ENCODE data around the gene IRAK1. TPM values are rescaled to one million over a fixed set of nuclear protein-coding genes. Genes with fewer than 3 reads are reported as not detected.

IRAK1 gene
- total and polyA plus RNA-seq, 9 of the 15 experiments (the other 6 are each of a cell fraction or from before 2014, with no cell fraction given) = 11.6 to 261 (median 91.6) TPM

GRCh38 chrX:153966283-153966688 is 53.4 kb downstream of the IRAK1 start (continued):
- TF ChIP-seq MAFG (tag; conservative IDR thresholded peaks at IDR 0.05) (peak; percentile 51; the same call in 1 of the 2 replicates), PHF21A (IDR thresholded peaks at IDR 0.05; ENCODE audit: borderline replicate concordance, low read depth) (no peak), RBFOX2 (IDR thresholded peaks at IDR 0.05; ENCODE audit: low read depth, low read length) (peak; percentile 51; the same call in 1 of the 2 replicates), TSC22D4 (tag; IDR thresholded peaks at IDR 0.05) (no peak), SMARCE1 (IDR thresholded peaks at IDR 0.05) (no peak)
- TF ChIP-seq, protein P1, sequence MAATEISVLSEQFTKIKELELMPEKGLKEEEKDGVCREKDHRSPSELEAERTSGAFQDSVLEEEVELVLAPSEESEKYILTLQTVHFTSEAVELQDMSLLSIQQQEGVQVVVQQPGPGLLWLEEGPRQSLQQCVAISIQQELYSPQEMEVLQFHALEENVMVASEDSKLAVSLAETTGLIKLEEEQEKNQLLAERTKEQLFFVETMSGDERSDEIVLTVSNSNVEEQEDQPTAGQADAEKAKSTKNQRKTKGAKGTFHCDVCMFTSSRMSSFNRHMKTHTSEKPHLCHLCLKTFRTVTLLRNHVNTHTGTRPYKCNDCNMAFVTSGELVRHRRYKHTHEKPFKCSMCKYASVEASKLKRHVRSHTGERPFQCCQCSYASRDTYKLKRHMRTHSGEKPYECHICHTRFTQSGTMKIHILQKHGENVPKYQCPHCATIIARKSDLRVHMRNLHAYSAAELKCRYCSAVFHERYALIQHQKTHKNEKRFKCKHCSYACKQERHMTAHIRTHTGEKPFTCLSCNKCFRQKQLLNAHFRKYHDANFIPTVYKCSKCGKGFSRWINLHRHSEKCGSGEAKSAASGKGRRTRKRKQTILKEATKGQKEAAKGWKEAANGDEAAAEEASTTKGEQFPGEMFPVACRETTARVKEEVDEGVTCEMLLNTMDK (IDR thresholded peaks at IDR 0.05; ENCODE audit: borderline replicate concordance, insufficient read depth, low read depth, low read length, poor library complexity, severe bottlenecking) = no peak
- TF ChIP-seq, protein P2, sequence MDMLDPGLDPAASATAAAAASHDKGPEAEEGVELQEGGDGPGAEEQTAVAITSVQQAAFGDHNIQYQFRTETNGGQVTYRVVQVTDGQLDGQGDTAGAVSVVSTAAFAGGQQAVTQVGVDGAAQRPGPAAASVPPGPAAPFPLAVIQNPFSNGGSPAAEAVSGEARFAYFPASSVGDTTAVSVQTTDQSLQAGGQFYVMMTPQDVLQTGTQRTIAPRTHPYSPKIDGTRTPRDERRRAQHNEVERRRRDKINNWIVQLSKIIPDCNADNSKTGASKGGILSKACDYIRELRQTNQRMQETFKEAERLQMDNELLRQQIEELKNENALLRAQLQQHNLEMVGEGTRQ (CRISPR knock-in tag; IDR thresholded peaks at IDR 0.05) = no peak

- peaks cover 27 to 45% of the 10 kb centered on the region in 2 experiments for H3K4me1 ChIP-seq (replicated peaks in 1 of 2; ENCODE audit: control insufficient read depth in 2 of 2, insufficient read depth in 2 of 2, low read length in 2 of 2)
- H2AFZ ChIP-seq (ENCODE audit: low read depth, low read length) = no peak overlapping the region
- peaks cover 92% of the 10 kb centered on the region; the same call in 2 of the 3 replicates for H3K36me3 ChIP-seq (ENCODE audit: control insufficient read depth, insufficient read depth, low read length)
- in situ Hi-C loops (cut with MboI) (no loop called here), intact Hi-C loops (cut with micrococcal nuclease) (no loop called here)
- H3K9me3 ChIP-seq (replicated peaks; ENCODE audit: control insufficient read depth, insufficient read depth, low read depth, low read length) = no peaks in the 10 kb centered on the region
- ATAC-seq (no peak), DNase-seq (ENCODE audit: extremely low read depth in 1 of 4, low spot score in 3 of 4) (no peak), FAIRE-seq (no peak)
- no CpG with 5 or more reads among the region's 5 CpGs for WGBS (ENCODE audit: insufficient coverage, low coverage, missing lambda C conversion rate)
- no peak overlapping the region for H3K4me3 ChIP-seq
- H3K79me2 ChIP-seq (ENCODE audit: control insufficient read depth, insufficient read depth, low read length) = peaks cover 82% of the 10 kb centered on the region
- BruUV-seq (replicated peaks) = no TSS peak
- H4K20me1 ChIP-seq (replicated peaks; ENCODE audit: control insufficient read depth, insufficient read depth, low read length) = peaks cover 53% of the 10 kb centered on the region
- ChIA-PET POLR2A (interaction anchor here (1.0 kb wide), 1 partner anchor 36 kb away, joined by 4 read pairs; no protein-coding TSS in a partner anchor), CTCF (ENCODE audit: low intra/inter-chr PET ratio) (no interaction called here)
- TF ChIP-seq PRPF4 (IDR thresholded peaks at IDR 0.05; ENCODE audit: insufficient read depth, low read depth, low read length, poor library complexity, severe bottlenecking) (no peak), TBP (optimal IDR thresholded peaks at IDR 0.05; ENCODE audit: low read depth, low read length) (no peak), POLR2G (IDR thresholded peaks at IDR 0.05; ENCODE audit: low read depth, low read length) (0 out of 2 replicates have a peak, but pooled peaks have one; percentile 10)
- TF ChIP-seq, protein P3, sequence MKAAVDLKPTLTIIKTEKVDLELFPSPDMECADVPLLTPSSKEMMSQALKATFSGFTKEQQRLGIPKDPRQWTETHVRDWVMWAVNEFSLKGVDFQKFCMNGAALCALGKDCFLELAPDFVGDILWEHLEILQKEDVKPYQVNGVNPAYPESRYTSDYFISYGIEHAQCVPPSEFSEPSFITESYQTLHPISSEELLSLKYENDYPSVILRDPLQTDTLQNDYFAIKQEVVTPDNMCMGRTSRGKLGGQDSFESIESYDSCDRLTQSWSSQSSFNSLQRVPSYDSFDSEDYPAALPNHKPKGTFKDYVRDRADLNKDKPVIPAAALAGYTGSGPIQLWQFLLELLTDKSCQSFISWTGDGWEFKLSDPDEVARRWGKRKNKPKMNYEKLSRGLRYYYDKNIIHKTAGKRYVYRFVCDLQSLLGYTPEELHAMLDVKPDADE (conservative IDR thresholded peaks at IDR 0.05; ENCODE audit: control insufficient read depth, low read depth, low read length) = no peak
- TF ChIP-seq, protein P4, sequence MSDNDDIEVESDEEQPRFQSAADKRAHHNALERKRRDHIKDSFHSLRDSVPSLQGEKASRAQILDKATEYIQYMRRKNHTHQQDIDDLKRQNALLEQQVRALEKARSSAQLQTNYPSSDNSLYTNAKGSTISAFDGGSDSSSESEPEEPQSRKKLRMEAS (CRISPR knock-in tag; IDR thresholded peaks at IDR 0.05) = no peak
- H3K4me2 ChIP-seq (ENCODE audit: insufficient read depth, low read length) = no peak overlapping the region
- peak overlapping the region in 1 of 2 experiments; percentile 50; a peak in 2 of 4 replicates for H3K9ac ChIP-seq (ENCODE audit: insufficient read depth in 1 of 2, low read depth in 2 of 2, low read length in 2 of 2)
- no peaks in the 10 kb centered on the region for H3K27me3 ChIP-seq (ENCODE audit: control insufficient read depth in 2 of 2, insufficient read depth in 2 of 2, low read length in 2 of 2)
- no peak overlapping the region; the same call in 2 of the 3 replicates for H3K27ac ChIP-seq (ENCODE audit: extremely low read depth, low read depth, low read length)
- H3K9me1 ChIP-seq (ENCODE audit: control insufficient read depth, insufficient read depth, low read length) = peaks cover 5% of the 10 kb centered on the region
Measured at GRCh38 chrX:153965406-153965805, 54.3 kb downstream of the IRAK1 start.
